WI38 (cell line): ENCODE results near the gene MYRIP.

Experiments
- H3K4me3 ChIP-seq: 2 replicates; pipeline ENCODE4 v1.5.1; 2011; ENCODE audit warnings: low read depth, mild to moderate bottlenecking, control low read depth, low read length
- TF ChIP-seq, protein P1 (sequence below): IDR thresholded peaks from 2 replicates; pipeline ENCODE4 v1.5.1; 2012; ENCODE audit warnings: low read depth, mild to moderate bottlenecking, control low read depth, low read length

MYRIP gene

DNA sequence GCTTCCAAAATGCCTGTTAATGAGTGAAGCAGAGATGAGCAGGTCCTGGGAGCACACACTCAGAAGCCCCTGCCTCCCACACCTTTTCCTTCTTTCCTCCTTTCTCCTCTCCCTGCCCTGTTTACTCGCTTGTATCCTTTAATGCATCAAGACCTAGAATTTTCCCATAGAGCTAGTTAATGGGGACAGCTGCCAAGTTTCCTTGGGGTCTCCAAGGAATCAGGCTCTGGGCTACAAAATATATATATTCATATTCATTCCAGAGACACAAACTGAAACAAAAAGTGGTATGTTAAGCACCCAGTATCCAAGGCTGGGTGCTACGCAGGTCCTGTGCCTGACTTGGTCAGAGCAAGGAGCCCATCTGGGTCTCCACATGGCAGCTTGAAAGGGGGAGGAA, 235.6 kb downstream of the MYRIP start:
- no peak overlapping the region for H3K4me3 ChIP-seq
- TF ChIP-seq, protein P1, sequence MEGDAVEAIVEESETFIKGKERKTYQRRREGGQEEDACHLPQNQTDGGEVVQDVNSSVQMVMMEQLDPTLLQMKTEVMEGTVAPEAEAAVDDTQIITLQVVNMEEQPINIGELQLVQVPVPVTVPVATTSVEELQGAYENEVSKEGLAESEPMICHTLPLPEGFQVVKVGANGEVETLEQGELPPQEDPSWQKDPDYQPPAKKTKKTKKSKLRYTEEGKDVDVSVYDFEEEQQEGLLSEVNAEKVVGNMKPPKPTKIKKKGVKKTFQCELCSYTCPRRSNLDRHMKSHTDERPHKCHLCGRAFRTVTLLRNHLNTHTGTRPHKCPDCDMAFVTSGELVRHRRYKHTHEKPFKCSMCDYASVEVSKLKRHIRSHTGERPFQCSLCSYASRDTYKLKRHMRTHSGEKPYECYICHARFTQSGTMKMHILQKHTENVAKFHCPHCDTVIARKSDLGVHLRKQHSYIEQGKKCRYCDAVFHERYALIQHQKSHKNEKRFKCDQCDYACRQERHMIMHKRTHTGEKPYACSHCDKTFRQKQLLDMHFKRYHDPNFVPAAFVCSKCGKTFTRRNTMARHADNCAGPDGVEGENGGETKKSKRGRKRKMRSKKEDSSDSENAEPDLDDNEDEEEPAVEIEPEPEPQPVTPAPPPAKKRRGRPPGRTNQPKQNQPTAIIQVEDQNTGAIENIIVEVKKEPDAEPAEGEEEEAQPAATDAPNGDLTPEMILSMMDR, result no peak

DNA sequence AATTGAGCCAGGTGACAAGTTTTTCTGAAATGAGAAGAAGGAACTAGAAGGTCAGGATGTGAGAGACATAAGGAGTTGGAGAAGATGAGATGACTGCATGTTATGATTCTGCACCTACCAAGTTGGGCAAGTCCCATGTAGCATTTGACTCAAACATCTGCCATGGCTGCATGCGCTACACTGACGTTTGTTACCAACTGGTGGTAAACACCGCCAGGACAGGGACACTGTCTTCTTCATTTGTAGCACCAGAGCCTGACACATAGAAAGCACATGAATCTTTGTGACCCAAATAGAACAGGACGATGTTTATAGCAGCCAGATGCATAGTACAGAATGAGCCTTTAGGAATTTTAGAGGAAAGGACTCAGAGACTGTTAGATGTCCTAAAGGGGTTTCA, 236.7 kb downstream of the MYRIP start:
- TF ChIP-seq, protein P1, result no peak
- H3K4me3 ChIP-seq, result no peak overlapping the region

DNA sequence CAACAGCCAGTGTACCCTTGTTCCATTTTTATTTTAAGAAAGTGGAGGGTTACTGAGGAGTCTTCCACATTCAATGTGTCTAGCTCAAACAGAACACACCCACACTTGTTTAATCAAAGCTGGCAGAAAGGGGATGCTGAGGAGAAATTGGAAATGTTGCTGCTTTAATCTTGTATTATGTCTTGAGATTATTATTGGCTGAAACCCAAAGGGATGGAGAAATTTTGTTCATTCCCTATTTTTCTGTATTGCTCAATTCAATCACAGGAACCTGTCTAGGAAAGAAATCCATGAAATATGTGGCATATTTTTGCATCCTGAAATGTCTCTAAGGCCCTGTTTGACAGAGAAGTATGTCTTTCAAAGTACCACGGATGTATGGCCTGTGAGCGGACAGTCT, 238.0 kb downstream of the MYRIP start:
- no peak overlapping the region for H3K4me3 ChIP-seq
- TF ChIP-seq, protein P1, result no peak

DNA sequence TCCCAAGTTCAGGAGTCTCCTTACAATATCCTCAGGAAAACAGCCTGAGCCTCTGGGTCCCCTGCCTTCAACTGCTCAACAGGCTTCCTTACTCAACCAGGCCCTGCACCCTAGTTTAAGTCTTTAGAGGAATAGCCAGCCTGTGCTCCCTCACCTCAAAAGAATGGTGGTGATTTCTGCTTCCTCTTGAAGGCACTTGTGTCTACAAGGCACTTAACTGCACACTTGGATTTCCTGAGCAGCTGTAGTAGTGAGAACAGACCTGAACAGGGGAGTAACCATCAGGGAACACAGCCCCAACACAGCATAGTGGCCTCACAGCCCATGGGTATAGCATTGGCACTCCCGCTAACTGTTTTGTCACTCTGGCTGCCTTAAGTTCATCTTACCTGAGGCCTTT, 244.3 kb downstream of the MYRIP start:
- TF ChIP-seq, protein P1, result no peak

DNA sequence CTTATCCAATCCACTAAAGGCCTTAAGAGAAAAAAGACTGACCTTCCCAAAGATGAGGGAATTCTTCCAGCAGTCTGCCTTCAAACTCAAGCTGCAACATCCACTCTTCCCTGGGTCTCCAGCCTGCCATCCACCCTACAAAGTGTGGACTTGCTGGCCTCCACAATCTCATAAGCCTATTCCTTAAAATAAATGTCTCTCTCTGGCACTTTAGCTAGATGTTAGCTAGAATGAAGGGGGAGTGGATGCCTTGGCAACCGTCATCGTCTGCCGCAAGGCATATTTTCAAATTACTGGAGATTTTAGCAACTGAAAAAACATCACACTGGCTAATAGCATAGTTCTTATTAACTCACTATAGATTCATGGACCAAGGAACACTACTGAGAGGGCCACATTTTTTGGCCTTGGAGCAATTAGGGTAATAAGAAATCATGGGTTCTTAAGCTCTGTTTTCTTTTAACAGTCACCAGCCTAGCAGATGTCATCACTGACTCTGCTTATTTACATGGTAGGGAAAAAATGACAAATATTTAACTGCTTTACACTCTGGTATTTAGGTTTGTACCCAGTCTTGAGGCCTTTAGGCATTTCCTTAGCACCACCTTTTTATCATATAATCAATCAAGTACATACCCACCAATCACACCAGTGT, 245.3 kb downstream of the MYRIP start:
- TF ChIP-seq, protein P1, result no peak

More for the DNA sequence above, 244.3 kb downstream of the MYRIP start:
- no peak overlapping the region for H3K4me3 ChIP-seq

DNA sequence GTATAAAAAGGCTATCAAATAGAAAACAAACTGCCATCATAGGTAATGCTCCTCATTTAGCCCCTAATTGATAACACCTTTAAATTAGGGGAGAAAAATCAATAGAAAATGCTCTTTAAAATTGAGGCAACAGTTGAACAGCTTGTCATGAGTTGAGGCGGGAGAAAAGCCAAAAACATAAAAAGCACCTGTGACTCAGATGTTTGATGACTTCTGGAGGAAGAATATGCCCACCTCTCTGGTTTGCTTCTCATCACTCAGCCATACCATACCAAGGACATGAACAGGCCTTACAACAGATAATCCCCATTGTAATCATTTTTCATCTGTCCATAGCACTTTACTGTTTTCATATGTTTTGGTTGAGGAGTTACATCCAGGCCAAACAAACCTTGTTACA, 246.0 kb downstream of the MYRIP start:
- TF ChIP-seq, protein P1, result no peak
- no peak overlapping the region for H3K4me3 ChIP-seq

More for the DNA sequence above, 245.3 kb downstream of the MYRIP start:
- no peak overlapping the region for H3K4me3 ChIP-seq

DNA sequence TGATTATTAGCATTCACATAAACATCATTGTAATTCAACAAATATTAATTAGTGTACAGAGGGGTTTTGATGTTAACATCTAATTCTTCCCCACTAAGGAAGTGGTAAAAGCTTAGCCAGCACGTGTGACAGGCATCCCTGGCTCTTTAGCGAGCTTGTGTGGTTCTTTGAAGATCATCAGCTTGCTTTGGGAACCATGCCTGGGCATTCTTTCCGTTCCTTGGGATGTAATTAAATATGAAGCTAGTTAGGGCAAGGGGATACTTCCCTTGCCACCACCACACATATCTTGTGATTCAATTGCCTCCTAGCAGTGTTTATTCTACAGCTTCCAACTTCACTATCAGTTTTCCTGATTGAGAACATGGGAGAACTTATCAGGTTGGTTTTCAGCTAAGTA, 246.5 kb downstream of the MYRIP start:
- no peak overlapping the region for H3K4me3 ChIP-seq
- TF ChIP-seq, protein P1, result no peak
